Breast epithelium (tissue), 4 donors: ENCODE results near the gene INPP5E. TPM values are rescaled to one million over a fixed set of nuclear protein-coding genes. Genes with fewer than 3 reads are reported as not detected.
"Not testable (repeated sequence)": the region's sequence is repeated elsewhere in the genome, so short reads cannot be mapped to it uniquely, and the experiment has no call there.

Experiments
- DNase-seq, 2 donors: peaks; one replicate each; pipeline ENCODE4 v3.0.0-alpha.2; 2019; ENCODE audit warnings: low spot score in 2 of 2
- H3K27ac ChIP-seq, 2 donors: fragments of 200-600 bp; sonication (generic) in 1 of 2; one replicate each; pipeline ENCODE4 v1.5.1; 2016 to 2019; ENCODE audit warnings: mild to moderate bottlenecking in 1 of 2
- H3K27me3 ChIP-seq, 2 donors: fragments of 200-600 bp; sonication (generic) in 1 of 2; one replicate each; pipeline versions ENCODE4 v1.5.1 to v1.6.0; 2017 to 2019; ENCODE audit warnings: control low read depth in 1 of 2, mild to moderate bottlenecking in 1 of 2
- H3K36me3 ChIP-seq: fragments of 200-600 bp; one replicate; pipeline ENCODE4 v1.5.1; 2019
- H3K4me1 ChIP-seq, 2 donors: fragments of 200-600 bp; sonication (generic); one replicate each; pipeline ENCODE4 v1.5.1; 2016 to 2019; ENCODE audit warnings: control low read depth in 1 of 2
- H3K4me3 ChIP-seq, 3 donors: fragments of 200-600 bp; sonication (generic); 1 replicate in 2 of 3; 2 replicates in 1 of 3; pipeline ENCODE4 v1.5.1; 2016 to 2019; ENCODE audit warnings: mild to moderate bottlenecking in 3 of 3, moderate library complexity in 2 of 3
- H3K9me3 ChIP-seq, 2 donors: fragments of 200-600 bp; sonication (generic) in 1 of 2; one replicate each; pipeline ENCODE4 v1.5.1; 2016 to 2019; ENCODE audit warnings: control low read depth in 1 of 2
- POLR2A ChIP-seq: fragments of 450-650 bp; IDR thresholded peaks from one replicate; pipeline ENCODE4 v1.6.1; 2016; ENCODE audit warnings: antibody characterized with exemption, mild to moderate bottlenecking, moderate library complexity
- POLR2AphosphoS5 ChIP-seq, 3 donors: sonication (generic); formaldehyde crosslinking; IDR thresholded peaks; one replicate each; pipeline ENCODE4 v1.6.1; 2017; ENCODE audit warnings: antibody characterized with exemption in 3 of 3
- intact Hi-C: fragments of 100-400 bp; cut with DNase I; formaldehyde crosslinking; loops from one replicate; pipeline ENCODE4 v1.15.1; 2023; ENCODE audit warnings: low total_unique reads
- total RNA-seq, 3 donors: library from RNA; depleted of rRNA; stranded (reverse); fragments of >200 nt; gene quantifications; one replicate each; pipeline ENCODE4 v1.1.0, GENCODE V29; 2016
- TF ChIP-seq, protein P1 (sequence below), 3 donors: fragments of 450-650 bp; IDR thresholded peaks; one replicate each; pipeline ENCODE4 v1.5.1; 2016 to 2017; ENCODE audit warnings: antibody characterized with exemption in 3 of 3, mild to moderate bottlenecking in 3 of 3, moderate library complexity in 3 of 3

INPP5E gene
- total RNA-seq, 3 donors from 2014 or later: 6.2 to 8.5 (median 8.2) TPM

DNA sequence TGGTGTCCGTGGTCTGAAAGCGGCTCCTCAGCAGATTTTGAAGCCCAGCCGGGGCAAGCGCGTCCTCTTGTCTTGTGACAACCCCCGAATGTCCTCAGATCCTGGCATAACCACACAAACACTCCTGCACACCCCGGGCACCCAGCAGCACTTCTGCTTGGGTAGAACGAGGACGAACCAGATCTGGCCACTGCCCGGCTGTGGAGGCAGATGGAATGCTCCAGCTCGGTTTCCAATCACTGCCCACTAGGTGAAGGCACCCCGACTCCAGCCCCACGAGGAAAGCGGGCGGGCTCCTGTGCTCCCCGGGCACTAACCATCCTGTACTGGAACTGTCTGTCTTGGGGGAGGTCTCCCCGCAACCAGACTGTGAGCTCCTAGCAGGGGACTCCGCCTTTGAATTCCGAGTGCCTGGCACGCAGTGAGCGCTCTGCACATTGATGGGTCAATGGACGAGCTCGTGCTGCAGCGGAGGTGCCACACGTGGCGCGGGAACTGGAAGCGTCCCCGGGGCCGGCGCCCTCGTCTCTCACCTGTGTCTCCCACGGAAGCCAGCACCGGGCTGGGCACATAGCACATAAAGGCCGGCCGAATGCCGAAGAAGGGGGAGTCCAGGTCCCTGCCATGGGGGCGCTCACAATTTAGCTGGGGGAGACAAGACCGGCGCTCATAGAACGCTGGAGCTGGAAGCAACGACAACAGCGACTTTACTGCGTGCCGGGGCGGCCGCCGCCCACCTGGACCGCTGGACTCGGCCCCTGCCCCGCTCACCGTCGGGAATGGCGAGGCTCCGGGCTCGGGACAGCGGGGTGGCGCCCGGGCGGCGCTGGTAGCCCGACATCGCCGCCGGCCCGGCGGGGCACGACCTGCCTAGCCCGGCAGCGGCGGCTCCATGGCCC lies 29.8 kb downstream of the INPP5E start:
- H3K4me1 ChIP-seq: peaks cover 0 to 23% of the 10 kb centered on the region in 2 donors
- intact Hi-C loops: no loop called here
- peak in 1 of 2 donors; percentile 32 for DNase-seq
- H3K27me3 ChIP-seq: no peaks in the 10 kb centered on the region
- TF ChIP-seq, protein P1, sequence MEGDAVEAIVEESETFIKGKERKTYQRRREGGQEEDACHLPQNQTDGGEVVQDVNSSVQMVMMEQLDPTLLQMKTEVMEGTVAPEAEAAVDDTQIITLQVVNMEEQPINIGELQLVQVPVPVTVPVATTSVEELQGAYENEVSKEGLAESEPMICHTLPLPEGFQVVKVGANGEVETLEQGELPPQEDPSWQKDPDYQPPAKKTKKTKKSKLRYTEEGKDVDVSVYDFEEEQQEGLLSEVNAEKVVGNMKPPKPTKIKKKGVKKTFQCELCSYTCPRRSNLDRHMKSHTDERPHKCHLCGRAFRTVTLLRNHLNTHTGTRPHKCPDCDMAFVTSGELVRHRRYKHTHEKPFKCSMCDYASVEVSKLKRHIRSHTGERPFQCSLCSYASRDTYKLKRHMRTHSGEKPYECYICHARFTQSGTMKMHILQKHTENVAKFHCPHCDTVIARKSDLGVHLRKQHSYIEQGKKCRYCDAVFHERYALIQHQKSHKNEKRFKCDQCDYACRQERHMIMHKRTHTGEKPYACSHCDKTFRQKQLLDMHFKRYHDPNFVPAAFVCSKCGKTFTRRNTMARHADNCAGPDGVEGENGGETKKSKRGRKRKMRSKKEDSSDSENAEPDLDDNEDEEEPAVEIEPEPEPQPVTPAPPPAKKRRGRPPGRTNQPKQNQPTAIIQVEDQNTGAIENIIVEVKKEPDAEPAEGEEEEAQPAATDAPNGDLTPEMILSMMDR (IDR thresholded peaks at IDR 0.05): no peak
- TF ChIP-seq POLR2A (no peak), POLR2AphosphoS5 (IDR thresholded peaks at IDR 0.05) (no peak)
- H3K4me3 ChIP-seq: peak overlapping the region; percentile 92 to 100 (median 94)
- H3K27ac ChIP-seq: peak overlapping the region in 1 of 2 donors; percentile 90
- H3K36me3 ChIP-seq: no peaks in the 10 kb centered on the region
- H3K9me3 ChIP-seq: no peaks in the 10 kb centered on the region

GRCh38 chr9:136407911-136408310 lies 31.7 kb downstream of the INPP5E start:
- intact Hi-C loops: no loop called here
- TF ChIP-seq, protein P1 (IDR thresholded peaks at IDR 0.05): no peak
- TF ChIP-seq POLR2A (no peak), POLR2AphosphoS5 (IDR thresholded peaks at IDR 0.05) (no peak)
- no peak overlapping the region for H3K27ac ChIP-seq
- no peak for DNase-seq
- H3K4me1 ChIP-seq: peaks cover 0 to 23% of the 10 kb centered on the region in 2 donors
- no peaks in the 10 kb centered on the region for H3K27me3 ChIP-seq
- H3K4me3 ChIP-seq: no peak overlapping the region
- no peaks in the 10 kb centered on the region for H3K9me3 ChIP-seq
- H3K36me3 ChIP-seq: no peaks in the 10 kb centered on the region

DNA sequence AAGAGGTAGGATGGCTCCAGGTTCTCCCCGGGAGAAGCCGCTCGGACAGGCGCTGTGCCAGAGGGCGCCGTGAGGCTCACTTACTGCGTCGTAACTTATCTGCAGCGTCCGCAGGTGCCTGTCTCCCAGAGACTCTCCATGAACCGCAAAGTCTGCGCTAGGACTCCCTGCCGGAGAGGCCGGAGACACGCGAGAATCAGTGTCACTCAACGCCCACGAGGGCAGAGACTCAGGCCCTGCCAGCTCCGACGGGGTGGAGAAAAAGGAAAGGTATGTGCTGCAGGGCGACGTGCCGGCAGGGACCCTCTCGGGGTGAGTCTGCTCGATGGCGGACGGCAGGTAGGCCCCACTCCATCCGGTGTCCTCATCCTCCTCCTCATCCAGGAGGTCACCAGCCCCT lies 32.6 kb downstream of the INPP5E start:
- H3K27ac ChIP-seq, DNase-seq, H3K9me3 ChIP-seq, H3K4me3 ChIP-seq, H3K27me3 ChIP-seq, intact Hi-C loops, H3K36me3 ChIP-seq: not testable (repeated sequence)
- H3K4me1 ChIP-seq: peaks cover 0 to 22% of the 10 kb centered on the region in 2 donors

GRCh38 chr9:136405904-136406303 lies 33.7 kb downstream of the INPP5E start:
- DNase-seq, intact Hi-C loops, H3K36me3 ChIP-seq, H3K27ac ChIP-seq, H3K9me3 ChIP-seq, H3K27me3 ChIP-seq, H3K4me3 ChIP-seq: not testable (repeated sequence)
- peaks cover 0 to 10% of the 10 kb centered on the region in 2 donors for H3K4me1 ChIP-seq

DNA sequence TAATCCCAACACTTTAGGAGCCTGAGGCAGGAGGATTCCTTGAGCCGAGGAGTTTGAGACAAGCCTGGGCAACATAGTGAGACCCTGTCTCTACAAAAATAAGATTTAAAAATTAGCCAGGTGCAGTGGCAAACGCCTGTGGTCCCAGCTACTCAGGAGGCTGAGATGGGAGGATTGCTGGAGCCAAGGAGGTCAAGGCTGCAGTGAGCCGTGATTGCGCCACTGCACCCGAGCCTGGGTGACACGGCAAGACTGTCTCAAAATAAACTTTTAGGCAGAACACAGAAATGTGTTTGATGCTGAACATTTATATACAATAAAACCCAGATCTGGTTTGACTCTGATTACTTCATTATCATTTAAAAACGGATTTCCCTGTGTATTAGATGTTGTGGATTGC lies 34.2 kb downstream of the INPP5E start:
- intact Hi-C loops: no loop called here
- no peak overlapping the region for H3K27ac ChIP-seq

GRCh38 chr9:136404801-136405136 lies 34.9 kb downstream of the INPP5E start:
- H3K9me3 ChIP-seq: no peaks in the 10 kb centered on the region
- H3K27ac ChIP-seq: no peak overlapping the region
- no peak for DNase-seq
- no peaks in the 10 kb centered on the region for H3K27me3 ChIP-seq
- TF ChIP-seq POLR2AphosphoS5 (IDR thresholded peaks at IDR 0.05) (no peak), POLR2A (no peak)
- TF ChIP-seq, protein P1 (IDR thresholded peaks at IDR 0.05): no peak
- H3K4me3 ChIP-seq: no peak overlapping the region
- intact Hi-C loops: no loop called here
- peaks cover 0 to 14% of the 10 kb centered on the region in 2 donors for H3K4me1 ChIP-seq
- no peaks in the 10 kb centered on the region for H3K36me3 ChIP-seq

More for the DNA sequence above, 34.2 kb downstream of the INPP5E start:
- H3K4me3 ChIP-seq: no peak overlapping the region
- H3K27me3 ChIP-seq: no peaks in the 10 kb centered on the region
- no peak for TF ChIP-seq POLR2A
- TF ChIP-seq POLR2AphosphoS5 (IDR thresholded peaks at IDR 0.05): no peak
- TF ChIP-seq, protein P1 (IDR thresholded peaks at IDR 0.05): no peak
- peaks cover 0 to 13% of the 10 kb centered on the region in 2 donors for H3K4me1 ChIP-seq
- no peaks in the 10 kb centered on the region for H3K36me3 ChIP-seq
- no peak for DNase-seq
- no peaks in the 10 kb centered on the region for H3K9me3 ChIP-seq
